ENCODE measurements around the gene TNF. TPM values are rescaled to one million over a fixed set of nuclear protein-coding genes. Genes with fewer than 3 reads are reported as not detected.

The TNF gene
- total RNA-seq, 1 donor from 2014 or later = 11.5 TPM

DNA sequence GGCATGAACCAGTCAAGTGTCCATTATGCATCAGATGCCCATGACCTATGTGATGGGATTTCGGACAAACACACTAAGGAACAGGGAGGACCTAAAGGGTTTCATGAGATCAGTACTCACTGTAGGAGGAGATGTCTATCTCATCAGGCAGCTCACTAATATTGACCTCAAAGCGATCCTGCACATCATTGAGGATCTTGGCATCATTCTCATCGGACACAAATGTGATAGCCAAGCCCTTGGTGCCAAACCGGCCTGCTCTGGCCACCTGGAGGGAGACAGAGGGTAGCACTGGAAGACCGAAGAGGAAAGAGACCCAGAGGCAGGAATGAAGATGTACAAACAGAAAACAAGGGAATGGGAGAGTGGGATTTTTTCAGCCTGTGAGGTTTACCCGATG is 44.7 kb upstream of the TNF start:
- H3K27ac ChIP-seq = no peak overlapping the region
- no peaks in the 10 kb centered on the region for H3K9me3 ChIP-seq
- DNase-seq (ENCODE audit: low spot score in 2 of 2) = no peak
- H3K27me3 ChIP-seq = no peaks in the 10 kb centered on the region
- no peaks in the 10 kb centered on the region for H3K4me1 ChIP-seq
- H3K36me3 ChIP-seq = peaks cover 49 to 61% of the 10 kb centered on the region in 2 donors
- H3K4me3 ChIP-seq = no peak overlapping the region
- intact Hi-C loops (cut with DNase I) = no loop called here
- TF ChIP-seq, protein P1, sequence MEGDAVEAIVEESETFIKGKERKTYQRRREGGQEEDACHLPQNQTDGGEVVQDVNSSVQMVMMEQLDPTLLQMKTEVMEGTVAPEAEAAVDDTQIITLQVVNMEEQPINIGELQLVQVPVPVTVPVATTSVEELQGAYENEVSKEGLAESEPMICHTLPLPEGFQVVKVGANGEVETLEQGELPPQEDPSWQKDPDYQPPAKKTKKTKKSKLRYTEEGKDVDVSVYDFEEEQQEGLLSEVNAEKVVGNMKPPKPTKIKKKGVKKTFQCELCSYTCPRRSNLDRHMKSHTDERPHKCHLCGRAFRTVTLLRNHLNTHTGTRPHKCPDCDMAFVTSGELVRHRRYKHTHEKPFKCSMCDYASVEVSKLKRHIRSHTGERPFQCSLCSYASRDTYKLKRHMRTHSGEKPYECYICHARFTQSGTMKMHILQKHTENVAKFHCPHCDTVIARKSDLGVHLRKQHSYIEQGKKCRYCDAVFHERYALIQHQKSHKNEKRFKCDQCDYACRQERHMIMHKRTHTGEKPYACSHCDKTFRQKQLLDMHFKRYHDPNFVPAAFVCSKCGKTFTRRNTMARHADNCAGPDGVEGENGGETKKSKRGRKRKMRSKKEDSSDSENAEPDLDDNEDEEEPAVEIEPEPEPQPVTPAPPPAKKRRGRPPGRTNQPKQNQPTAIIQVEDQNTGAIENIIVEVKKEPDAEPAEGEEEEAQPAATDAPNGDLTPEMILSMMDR (IDR thresholded peaks at IDR 0.05) = no peak

GRCh38 chr6:31531162-31531561 is 44.2 kb upstream of the TNF start:
- Histone ChIP-seq H3K4me3 (no peak overlapping the region), H3K36me3 (peaks cover 54 to 66% of the 10 kb centered on the region in 2 donors), H3K27me3 (no peaks in the 10 kb centered on the region), H3K4me1 (no peaks in the 10 kb centered on the region), H3K9me3 (no peaks in the 10 kb centered on the region), H3K27ac (no peak overlapping the region)
- no peak for DNase-seq (ENCODE audit: low spot score in 2 of 2)
- intact Hi-C loops (cut with DNase I) = no loop called here
- TF ChIP-seq, protein P1 (IDR thresholded peaks at IDR 0.05) = no peak

- Histone ChIP-seq H3K4me3 (no peak overlapping the region), H3K36me3 (peaks cover 62 to 75% of the 10 kb centered on the region in 2 donors), H3K4me1 (no peaks in the 10 kb centered on the region), H3K27me3 (no peaks in the 10 kb centered on the region), H3K27ac (no peak overlapping the region), H3K9me3 (no peaks in the 10 kb centered on the region)
- TF ChIP-seq, protein P1 (IDR thresholded peaks at IDR 0.05) = no peak
- intact Hi-C loops (cut with DNase I) = no loop called here
- DNase-seq (ENCODE audit: low spot score in 2 of 2) = no peak
Observed at GRCh38 chr6:31531771-31532643, 43.4 kb upstream of the TNF start.

- H3K9me3 ChIP-seq = no peaks in the 10 kb centered on the region
- TF ChIP-seq, protein P1 (IDR thresholded peaks at IDR 0.05) = no peak
- no peak overlapping the region for H3K4me3 ChIP-seq
- DNase-seq (ENCODE audit: low spot score in 2 of 2) = no peak
- intact Hi-C loops (cut with DNase I) = no loop called here
- peaks cover 71 to 83% of the 10 kb centered on the region in 2 donors for H3K36me3 ChIP-seq
- H3K4me1 ChIP-seq = no peaks in the 10 kb centered on the region
- no peaks in the 10 kb centered on the region for H3K27me3 ChIP-seq
- H3K27ac ChIP-seq = no peak overlapping the region
Observed at GRCh38 chr6:31532644-31533454, 42.5 kb upstream of the TNF start.

DNA sequence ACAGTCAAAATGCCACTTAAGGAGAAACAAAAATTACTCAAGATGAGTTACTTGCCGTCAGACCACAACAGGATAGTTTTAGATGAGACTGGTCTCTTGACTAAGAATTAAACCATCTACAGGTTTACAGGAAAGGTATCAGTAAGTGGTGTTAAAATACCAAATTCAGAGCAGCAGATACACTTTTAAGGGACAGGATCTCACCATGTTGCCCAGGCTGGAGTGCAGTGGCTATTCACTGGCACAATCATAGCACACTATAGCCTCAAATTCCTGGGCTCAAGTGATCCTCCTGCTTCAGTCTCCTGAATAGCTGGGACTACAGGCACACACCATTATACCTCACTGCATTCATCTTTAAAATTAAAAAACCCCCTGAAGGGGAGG is 41.9 kb upstream of the TNF start:
- Histone ChIP-seq H3K36me3 (peaks cover 77 to 89% of the 10 kb centered on the region in 2 donors), H3K27ac (no peak overlapping the region)
- intact Hi-C loops (cut with DNase I) = no loop called here

More for the DNA sequence above, 41.9 kb upstream of the TNF start:
- Histone ChIP-seq H3K9me3 (no peaks in the 10 kb centered on the region), H3K4me1 (peaks cover 0 to 2% of the 10 kb centered on the region in 2 donors), H3K4me3 (no peak overlapping the region), H3K27me3 (no peaks in the 10 kb centered on the region)
- TF ChIP-seq, protein P1 (IDR thresholded peaks at IDR 0.05) = no peak
- no peak for DNase-seq (ENCODE audit: low spot score in 2 of 2)

Measured in ascending aorta (tissue), 2 donors.